A549 (cell line): ENCODE results near the gene CTXN3.

ENCODE experiments used
- CTCF ChIP-seq: fragments of >200 bp; sonication (Bioruptor Twin); formaldehyde crosslinking; IDR thresholded peaks from 3 replicates; pipeline ENCODE4 v1.5.1; 2016
- POLR2A ChIP-seq: IDR thresholded peaks from 2 replicates; pipeline ENCODE4 v1.6.1; 2012; ENCODE audit warnings: mild to moderate bottlenecking, low read length

GRCh38 chr5:127666043-127666716, 17.3 kb downstream of the CTXN3 start:
- TF ChIP-seq CTCF = no peak
- no peak for TF ChIP-seq POLR2A
